Activated T-cell treated with anti-CD3 and anti-CD28 coated beads, Interleukin-2, amount 50 U/mL, for 72 hours (primary cell): ENCODE data around the gene MICAL1. TPM values are rescaled to one million over a fixed set of nuclear protein-coding genes. Genes with fewer than 3 reads are reported as not detected.

Source experiments
- ATAC-seq, 2 donors: fragments of 150-1000 bp; cut with Tn5 transposase; replicated peaks in 1 of 2; 2 replicates each; pipeline ENCODE4 v1.10.0; 2021; ENCODE audit warnings: moderate library complexity in 2 of 2, mild to moderate bottlenecking in 1 of 2
- DNase-seq, 2 donors: peaks; one replicate each; pipeline ENCODE4 v3.0.0; 2021 to 2022; ENCODE audit warnings: mixed read lengths in 1 of 2
- H3K27ac Mint-ChIP-seq: one replicate; pipeline ENCODE4 v1.8.0; 2022; ENCODE audit warnings: mild to moderate bottlenecking, moderate library complexity, mixed read lengths
- H3K27me3 Mint-ChIP-seq: one replicate; pipeline ENCODE4 v1.8.0; 2022; ENCODE audit warnings: low read depth, mixed read lengths
- H3K36me3 Mint-ChIP-seq, 2 donors: one replicate each; pipeline ENCODE4 v1.8.0; 2022; ENCODE audit warnings: mixed read lengths in 2 of 2, mild to moderate bottlenecking in 1 of 2; ENCODE audit not compliant: insufficient read depth in 2 of 2
- H3K4me1 Mint-ChIP-seq: one replicate; pipeline ENCODE4 v1.8.0; 2022; ENCODE audit warnings: low read depth, mixed read lengths
- H3K4me3 Mint-ChIP-seq, 2 donors: one replicate each; pipeline ENCODE4 v1.8.0; 2022; ENCODE audit warnings: mild to moderate bottlenecking in 2 of 2, mixed read lengths in 2 of 2, moderate library complexity in 2 of 2
- H3K9me3 Mint-ChIP-seq, 2 donors: one replicate each; pipeline ENCODE4 v1.8.0; 2022; ENCODE audit warnings: mixed read lengths in 2 of 2
- total RNA-seq, 2 donors: library from RNA; stranded (reverse); gene quantifications; one replicate each; pipeline ENCODE4 v1.2.3, GENCODE V29; 2022

Gene MICAL1
- total RNA-seq, 2 donors from 2014 or later = 70.4 to 76.7 TPM

GRCh38 chr6:109483735-109484057 lies 28.1 kb upstream of the MICAL1 start:
- Mint-ChIP-seq H3K36me3 (peaks cover 7 to 16% of the 10 kb centered on the region in 2 donors), H3K27me3 (no peaks in the 10 kb centered on the region), H3K4me1 (peaks cover 62% of the 10 kb centered on the region), H3K4me3 (peak overlapping the region; percentile 75 to 88), H3K27ac (no peak overlapping the region), H3K9me3 (no peaks in the 10 kb centered on the region)
- ATAC-seq (no peak), DNase-seq (no peak)

- no peaks in the 10 kb centered on the region for H3K9me3 Mint-ChIP-seq
- peak within 1 kb of the TSS; percentile 88 to 90 for H3K4me3 Mint-ChIP-seq
- H3K27ac Mint-ChIP-seq = peak within 1 kb of the TSS; percentile 67
- peaks cover 7 to 18% of the 10 kb centered on the region in 2 donors for H3K36me3 Mint-ChIP-seq
- ATAC-seq (peak; percentile 83 to 86), DNase-seq (peak; percentile 92 to 93)
- H3K4me1 Mint-ChIP-seq = peaks cover 68% of the 10 kb centered on the region
- no peaks in the 10 kb centered on the region for H3K27me3 Mint-ChIP-seq
Measured at GRCh38 chr6:109482905-109483734, 27.5 kb upstream of the MICAL1 start, which contains the start of gene ZBTB24. Gene ZBTB24 (minus strand): TSS chr6:109483219. CDS start chr6:109482026, 1,193 bp downstream.

DNA sequence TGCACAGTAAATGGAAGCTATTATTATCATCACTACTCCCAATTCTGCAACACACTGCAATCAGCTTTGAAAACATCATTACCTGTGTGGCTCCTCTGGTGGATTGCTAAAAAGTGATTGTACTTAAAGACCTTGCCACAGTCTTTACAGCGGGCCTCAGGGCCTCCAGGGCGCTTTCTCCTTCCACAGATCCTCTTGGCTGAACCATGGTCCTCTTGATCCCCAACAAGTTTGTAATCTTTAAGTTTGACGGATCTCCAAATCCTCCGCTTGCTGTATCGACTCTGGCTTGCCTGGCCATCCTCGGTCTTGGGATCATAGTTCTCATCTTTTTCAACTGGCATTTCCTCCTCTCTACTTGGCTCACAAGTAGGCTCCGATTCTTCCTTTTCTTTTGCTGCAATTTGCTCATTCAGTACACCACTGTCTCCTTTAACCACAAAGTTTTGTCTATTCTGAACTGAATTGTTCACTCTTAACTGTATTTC lies 25.5 kb upstream of the MICAL1 start:
- H3K36me3 Mint-ChIP-seq = peaks cover 7 to 21% of the 10 kb centered on the region in 2 donors
- no peaks in the 10 kb centered on the region for H3K27me3 Mint-ChIP-seq
- no peak for DNase-seq
- peak overlapping the region; percentile 3 for H3K27ac Mint-ChIP-seq
- peaks cover 84% of the 10 kb centered on the region for H3K4me1 Mint-ChIP-seq
- H3K9me3 Mint-ChIP-seq = no peaks in the 10 kb centered on the region
- no peak for ATAC-seq
- H3K4me3 Mint-ChIP-seq = peak overlapping the region; percentile 80 to 90

DNA sequence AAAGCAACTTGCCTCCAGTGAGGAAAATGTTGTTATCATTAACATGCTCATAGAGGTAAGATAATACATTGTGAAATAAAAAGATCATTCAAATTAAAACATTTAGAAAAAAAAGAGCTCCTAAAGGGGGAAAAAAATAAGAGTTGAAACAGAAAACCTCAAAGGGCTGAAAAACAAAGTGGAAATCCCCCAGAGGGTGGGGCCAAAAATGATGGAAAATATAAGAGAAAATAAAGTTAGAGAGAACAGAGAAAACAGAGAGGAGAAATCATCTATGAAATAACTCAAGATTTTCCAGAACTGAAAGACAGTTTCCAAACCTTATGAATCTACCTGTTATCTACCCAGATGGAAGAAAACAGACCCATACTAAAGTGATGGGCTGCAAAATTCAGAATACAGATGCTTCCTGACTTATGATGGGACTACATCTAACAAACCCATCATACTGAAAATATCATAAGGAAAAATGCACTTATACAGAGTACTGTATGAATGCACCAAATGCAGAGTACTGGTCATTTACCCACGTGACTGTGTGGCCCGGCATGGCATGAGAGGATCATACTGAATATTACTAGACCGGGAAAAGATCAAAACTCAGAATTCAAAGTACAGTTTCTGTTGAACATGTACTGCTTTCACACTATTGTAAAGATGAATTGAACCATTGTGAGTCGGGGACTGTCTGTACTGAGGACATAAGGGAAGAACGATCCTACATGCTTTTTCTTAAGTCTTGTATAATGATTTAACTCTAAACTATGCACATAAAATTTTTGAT lies 23.5 kb upstream of the MICAL1 start:
- no peak for DNase-seq
- Mint-ChIP-seq H3K9me3 (no peaks in the 10 kb centered on the region), H3K36me3 (peaks cover 13 to 32% of the 10 kb centered on the region in 2 donors), H3K27ac (peak overlapping the region; percentile 98), H3K4me3 (peak overlapping the region; percentile 80 to 90), H3K4me1 (peaks cover 87% of the 10 kb centered on the region), H3K27me3 (no peaks in the 10 kb centered on the region)
- ATAC-seq = no peak

DNA sequence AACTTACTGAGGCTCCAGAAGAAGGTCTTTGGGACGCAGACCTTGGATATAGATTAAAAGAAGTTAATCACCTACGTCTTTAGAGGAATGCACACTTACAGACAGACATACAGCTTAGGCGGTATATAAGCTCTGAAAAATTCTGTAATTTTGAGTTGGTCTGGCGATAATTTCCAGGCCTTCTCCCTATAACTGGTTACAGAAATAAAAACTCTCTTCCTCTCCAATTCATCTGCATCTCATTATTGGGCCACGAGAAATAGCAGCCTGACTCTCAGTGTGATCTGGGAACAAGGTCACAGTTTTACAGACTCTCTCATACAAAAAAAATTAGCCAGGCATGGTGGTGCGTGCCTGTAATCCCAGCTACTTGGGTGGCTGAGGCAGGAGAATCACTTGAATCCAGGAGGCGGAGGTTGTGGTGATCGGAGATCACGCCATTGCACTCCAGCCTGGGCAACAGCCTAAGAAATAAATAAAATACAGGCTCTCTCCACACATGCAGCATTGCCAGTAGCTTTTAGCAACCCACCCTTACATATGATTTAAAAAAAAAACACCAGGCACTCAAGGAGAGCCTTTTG lies 22.7 kb upstream of the MICAL1 start:
- H3K36me3 Mint-ChIP-seq = peaks cover 15 to 37% of the 10 kb centered on the region in 2 donors
- DNase-seq = no peak
- no peaks in the 10 kb centered on the region for H3K27me3 Mint-ChIP-seq
- H3K9me3 Mint-ChIP-seq = no peaks in the 10 kb centered on the region
- H3K4me1 Mint-ChIP-seq = peaks cover 87% of the 10 kb centered on the region
- peak overlapping the region; percentile 98 for H3K27ac Mint-ChIP-seq
- no peak for ATAC-seq
- H3K4me3 Mint-ChIP-seq = peak overlapping the region; percentile 80 to 90

- Mint-ChIP-seq H3K36me3 (peaks cover 20 to 43% of the 10 kb centered on the region in 2 donors), H3K4me1 (peaks cover 93% of the 10 kb centered on the region), H3K27me3 (no peaks in the 10 kb centered on the region), H3K9me3 (no peaks in the 10 kb centered on the region), H3K4me3 (peak overlapping the region; percentile 80 to 90), H3K27ac (peak overlapping the region; percentile 98)
- DNase-seq (no peak), ATAC-seq (peak; percentile 25 to 36)
Measured at GRCh38 chr6:109477725-109478124, 22.2 kb upstream of the MICAL1 start.

DNA sequence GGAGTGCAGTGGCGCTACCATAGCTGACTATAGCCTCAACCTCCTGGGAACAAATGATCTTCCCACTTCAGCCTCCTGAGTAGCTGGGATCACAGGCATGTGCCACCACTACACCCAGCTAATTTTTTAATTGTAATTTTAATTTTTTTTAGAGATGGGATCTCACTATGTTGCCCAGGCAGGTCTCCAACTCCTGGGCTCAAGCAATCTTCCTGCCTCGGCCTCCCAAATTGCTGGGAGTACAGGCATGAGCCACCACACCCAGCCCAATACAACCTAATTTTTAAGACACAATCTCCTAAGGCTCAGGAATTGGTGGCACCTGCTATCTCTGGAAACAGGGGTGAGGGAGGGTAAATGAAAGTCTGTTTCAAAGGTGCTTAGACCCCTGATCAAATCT lies 21.6 kb upstream of the MICAL1 start:
- ATAC-seq (no peak), DNase-seq (no peak)
- H3K27me3 Mint-ChIP-seq = no peaks in the 10 kb centered on the region
- H3K4me1 Mint-ChIP-seq = peaks cover 98% of the 10 kb centered on the region
- H3K36me3 Mint-ChIP-seq = peaks cover 19 to 46% of the 10 kb centered on the region in 2 donors
- peak overlapping the region; percentile 98 for H3K27ac Mint-ChIP-seq
- H3K4me3 Mint-ChIP-seq = peak overlapping the region; percentile 80 to 90
- no peaks in the 10 kb centered on the region for H3K9me3 Mint-ChIP-seq

GRCh38 chr6:109475625-109476024 lies 20.1 kb upstream of the MICAL1 start:
- Mint-ChIP-seq H3K27me3 (no peaks in the 10 kb centered on the region), H3K9me3 (no peaks in the 10 kb centered on the region), H3K36me3 (peaks cover 18 to 48% of the 10 kb centered on the region in 2 donors), H3K4me3 (peak overlapping the region; percentile 20 to 38), H3K4me1 (peaks cover 98% of the 10 kb centered on the region), H3K27ac (peak overlapping the region; percentile 87)
- DNase-seq (no peak), ATAC-seq (no peak)

DNA sequence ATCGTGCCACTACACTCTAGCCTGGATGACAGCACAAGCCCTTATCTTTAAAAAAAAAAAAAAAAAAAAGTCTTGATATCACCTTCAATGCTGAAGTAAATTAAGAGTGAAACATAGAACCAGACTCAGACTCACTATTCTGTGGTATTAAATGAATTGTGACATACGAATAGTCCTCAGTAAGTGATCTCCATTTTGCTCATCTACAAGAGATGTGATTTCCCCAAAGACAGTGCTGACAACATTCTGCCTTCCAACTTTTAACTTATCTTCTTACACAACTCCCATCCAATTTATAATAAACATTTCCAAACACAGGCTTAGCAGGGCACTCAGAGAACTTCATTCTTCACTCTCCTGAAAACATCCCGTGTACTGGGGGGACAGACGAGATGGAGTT lies 19.4 kb upstream of the MICAL1 start:
- peaks cover 92% of the 10 kb centered on the region for H3K4me1 Mint-ChIP-seq
- ATAC-seq = peak; percentile 83 to 85
- H3K27ac Mint-ChIP-seq = peak overlapping the region; percentile 87
- H3K4me3 Mint-ChIP-seq = peak overlapping the region; percentile 33 to 38
- peaks cover 20 to 50% of the 10 kb centered on the region in 2 donors for H3K36me3 Mint-ChIP-seq
- DNase-seq = no peak
- no peaks in the 10 kb centered on the region for H3K27me3 Mint-ChIP-seq
- no peaks in the 10 kb centered on the region for H3K9me3 Mint-ChIP-seq

DNA sequence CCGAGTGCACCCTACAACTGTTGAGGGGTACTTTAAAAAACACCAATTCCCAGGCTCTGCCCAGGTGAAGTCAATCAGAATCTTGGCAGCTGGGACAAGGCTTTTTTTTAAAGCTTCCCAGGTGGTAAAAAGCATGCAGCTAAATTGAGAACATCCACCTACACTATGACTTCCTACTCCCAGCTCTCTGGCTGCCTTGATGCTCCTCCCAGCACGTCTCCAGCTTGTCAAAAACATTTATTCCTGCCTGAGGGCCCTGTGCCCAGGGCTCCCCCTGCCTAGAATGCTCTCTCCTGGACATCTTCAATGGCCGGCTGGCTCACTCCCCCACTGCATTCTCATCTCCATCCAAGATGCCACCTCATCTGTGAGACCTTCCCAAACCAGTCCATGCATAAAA lies 17.5 kb upstream of the MICAL1 start:
- H3K27ac Mint-ChIP-seq = peak overlapping the region; percentile 47
- H3K36me3 Mint-ChIP-seq = peaks cover 24 to 55% of the 10 kb centered on the region in 2 donors
- peak overlapping the region; percentile 49 to 68 for H3K4me3 Mint-ChIP-seq
- no peaks in the 10 kb centered on the region for H3K9me3 Mint-ChIP-seq
- no peak for ATAC-seq
- peaks cover 86% of the 10 kb centered on the region for H3K4me1 Mint-ChIP-seq
- DNase-seq = no peak
- H3K27me3 Mint-ChIP-seq = no peaks in the 10 kb centered on the region

DNA sequence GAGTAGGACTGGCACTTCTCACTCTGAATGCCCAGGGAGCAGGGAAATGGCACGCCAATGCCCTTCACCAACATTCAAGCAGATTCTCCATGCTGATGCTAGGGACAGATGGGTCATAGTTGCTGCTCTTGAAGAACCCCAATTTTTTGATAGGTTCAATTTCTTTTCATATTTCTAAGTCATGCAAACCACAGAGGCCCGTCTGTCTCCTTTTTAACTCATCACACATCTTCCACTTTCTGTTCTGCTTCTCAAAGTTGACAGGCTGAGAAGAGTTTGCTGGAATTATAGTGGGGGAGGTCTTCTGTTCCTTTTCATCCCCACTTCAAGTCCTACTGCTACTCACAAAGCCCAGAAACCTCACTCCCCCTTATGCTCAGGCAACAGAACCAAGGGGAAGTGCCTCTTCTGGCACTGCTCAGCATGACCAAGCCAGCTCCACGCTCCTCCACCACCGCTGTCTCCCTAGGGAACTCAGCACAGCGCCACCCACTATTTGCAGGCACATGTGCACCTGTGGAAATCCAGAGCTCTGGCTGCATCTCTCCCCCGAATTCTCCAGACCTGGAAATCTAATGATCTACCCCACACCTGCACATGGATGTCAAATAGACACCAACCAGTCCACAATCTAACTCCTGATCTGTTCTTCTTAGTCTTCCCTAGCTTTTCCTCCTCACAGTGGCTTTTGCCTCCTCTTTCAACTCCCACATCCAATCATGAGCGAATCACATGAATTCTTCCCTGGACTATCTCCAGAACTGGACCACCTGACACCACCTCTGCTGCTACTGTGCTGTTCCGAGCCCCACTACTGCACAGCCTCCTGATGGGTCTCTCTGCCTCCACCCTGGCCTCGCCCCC lies 16.8 kb upstream of the MICAL1 start:
- H3K4me3 Mint-ChIP-seq = peak overlapping the region; percentile 49 to 68
- H3K27ac Mint-ChIP-seq = peak overlapping the region; percentile 6
- H3K4me1 Mint-ChIP-seq = peaks cover 86% of the 10 kb centered on the region
- ATAC-seq = peak; percentile 43
- H3K36me3 Mint-ChIP-seq = peaks cover 28 to 60% of the 10 kb centered on the region in 2 donors
- H3K9me3 Mint-ChIP-seq = no peaks in the 10 kb centered on the region
- no peak for DNase-seq
- H3K27me3 Mint-ChIP-seq = no peaks in the 10 kb centered on the region

GRCh38 chr6:109471105-109471810 lies 15.7 kb upstream of the MICAL1 start:
- H3K4me1 Mint-ChIP-seq = peaks cover 78% of the 10 kb centered on the region
- ATAC-seq = no peak
- no peaks in the 10 kb centered on the region for H3K27me3 Mint-ChIP-seq
- peak overlapping the region; percentile 34 for H3K27ac Mint-ChIP-seq
- peaks cover 28 to 64% of the 10 kb centered on the region in 2 donors for H3K36me3 Mint-ChIP-seq
- H3K4me3 Mint-ChIP-seq = peak overlapping the region; percentile 49 to 68
- DNase-seq = no peak
- no peaks in the 10 kb centered on the region for H3K9me3 Mint-ChIP-seq
